HG02840 (cell line): ENCODE results near the gene GMPPA.

Experiments used
- ATAC-seq: cut with Tn5 transposase; IDR thresholded peaks from one replicate; pipeline ENCODE4 v1.9.1; 2021; ENCODE audit warnings: mild to moderate bottlenecking, moderate library complexity, moderate number of reproducible peaks; ENCODE audit not compliant: unreplicated experiment, low FRiP score

The GMPPA gene

DNA sequence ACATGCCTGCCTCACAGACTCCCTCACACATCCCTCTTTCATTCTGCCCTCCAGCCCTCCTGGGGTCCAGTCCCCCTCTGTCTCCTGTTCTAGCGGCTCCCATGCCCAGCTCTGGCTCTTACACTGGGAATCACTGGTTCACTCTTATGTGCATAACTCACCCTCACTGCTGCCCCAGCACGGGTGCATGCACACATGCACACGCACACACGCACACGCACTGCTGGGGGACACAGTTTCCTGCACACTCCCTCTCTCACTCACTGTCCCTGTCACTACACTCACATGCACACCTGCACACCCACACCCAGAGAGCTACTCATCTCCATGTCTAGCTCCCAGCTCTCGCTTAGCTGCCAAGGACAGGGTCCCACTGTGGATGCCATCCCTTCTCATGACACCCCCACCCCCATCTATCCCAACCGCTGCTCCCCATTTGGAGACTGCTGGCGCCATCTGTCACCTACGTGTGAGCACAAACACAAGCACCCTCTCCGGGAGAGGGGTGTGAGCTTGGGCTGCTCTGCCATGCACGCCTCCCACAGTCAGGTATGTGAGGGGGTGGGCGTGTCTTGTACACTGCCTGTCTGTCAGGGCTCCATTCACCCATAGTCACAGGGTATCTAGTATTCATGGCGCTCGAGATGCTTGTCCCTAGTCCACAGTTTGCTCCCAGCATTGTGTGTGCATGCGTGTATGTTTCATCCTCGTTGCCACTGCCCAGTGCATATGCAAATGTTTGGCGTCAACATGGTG is 17.4 kb downstream of the GMPPA start:
- no peak for ATAC-seq

DNA sequence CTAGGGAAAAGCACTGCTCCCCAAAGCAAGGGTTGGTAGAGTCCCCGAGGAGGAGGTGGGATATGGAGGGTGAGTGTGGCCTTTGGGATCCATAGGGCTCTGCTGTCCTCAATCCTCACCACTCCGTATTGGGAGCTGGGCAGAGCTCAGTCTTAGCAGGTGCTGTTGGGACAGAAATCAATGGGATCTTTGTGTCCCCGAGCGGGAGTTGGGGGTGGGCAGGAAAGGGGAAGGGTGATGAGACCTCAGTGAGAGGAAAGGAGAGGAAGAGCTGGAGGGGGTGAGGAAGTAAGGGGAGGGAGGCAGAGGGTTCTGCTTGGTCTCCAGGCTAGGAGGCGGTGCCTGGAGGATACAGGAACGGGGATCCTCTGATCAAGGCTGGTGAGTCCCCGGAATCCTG is 18.2 kb downstream of the GMPPA start:
- ATAC-seq: no peak

DNA sequence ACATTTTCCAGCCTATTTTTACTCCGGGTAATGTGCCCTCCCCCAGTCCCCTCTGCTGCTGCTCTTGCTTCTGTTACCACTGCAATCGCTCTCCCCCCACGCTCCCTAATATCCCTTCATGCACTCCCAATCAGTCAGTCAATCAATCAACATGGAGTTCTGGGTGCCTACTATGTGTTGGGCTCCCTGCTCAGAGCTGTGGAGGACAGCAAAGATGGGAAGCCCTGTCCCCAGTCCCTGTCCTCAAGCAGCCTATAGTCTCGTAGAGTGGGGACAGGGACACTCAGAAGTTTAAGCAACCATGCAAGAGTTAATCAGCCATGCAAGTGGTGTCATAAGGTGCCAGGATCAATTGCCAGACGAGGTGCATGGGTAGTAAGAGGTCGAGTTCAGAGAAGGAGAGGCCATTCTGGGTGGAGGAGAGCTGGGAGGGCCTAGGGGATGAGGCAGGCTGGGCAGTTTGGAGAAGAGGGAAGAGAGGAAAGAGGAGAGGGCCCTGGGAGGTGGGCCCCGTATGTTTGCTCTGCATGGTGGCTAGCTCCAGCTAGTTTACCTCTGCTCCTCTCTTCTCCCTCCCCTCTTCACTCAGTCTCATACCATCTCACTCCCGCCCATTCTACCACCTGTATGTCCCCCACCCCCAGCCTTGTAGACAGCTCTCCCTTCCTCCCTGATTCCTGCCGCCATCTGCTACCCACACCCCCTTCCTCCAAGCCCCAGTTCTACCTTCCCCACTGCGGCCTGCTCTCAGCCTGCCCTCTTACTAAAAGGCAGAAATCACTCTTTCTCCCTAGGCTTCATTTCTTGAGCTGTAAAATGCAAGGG is 19.5 kb downstream of the GMPPA start:
- no peak for ATAC-seq

DNA sequence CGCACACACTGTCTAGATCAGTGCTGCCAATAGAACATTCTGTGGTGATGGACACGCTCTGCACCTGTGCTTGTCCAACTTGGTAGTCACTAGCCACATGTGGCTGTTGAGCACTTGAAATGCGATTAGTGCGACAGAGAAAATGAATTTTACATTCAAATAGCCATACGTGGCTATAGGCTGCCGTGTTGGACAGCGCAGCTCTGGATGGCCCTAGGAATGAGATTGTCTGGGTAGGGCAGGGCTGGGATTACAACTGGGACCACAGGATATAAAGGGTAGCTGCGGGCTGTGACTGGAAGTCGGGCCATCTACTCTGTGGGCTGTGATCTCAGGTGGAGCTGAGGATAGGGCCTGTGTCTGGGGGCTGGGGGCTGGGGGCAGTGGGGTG is 20.8 kb downstream of the GMPPA start:
- no peak for ATAC-seq

DNA sequence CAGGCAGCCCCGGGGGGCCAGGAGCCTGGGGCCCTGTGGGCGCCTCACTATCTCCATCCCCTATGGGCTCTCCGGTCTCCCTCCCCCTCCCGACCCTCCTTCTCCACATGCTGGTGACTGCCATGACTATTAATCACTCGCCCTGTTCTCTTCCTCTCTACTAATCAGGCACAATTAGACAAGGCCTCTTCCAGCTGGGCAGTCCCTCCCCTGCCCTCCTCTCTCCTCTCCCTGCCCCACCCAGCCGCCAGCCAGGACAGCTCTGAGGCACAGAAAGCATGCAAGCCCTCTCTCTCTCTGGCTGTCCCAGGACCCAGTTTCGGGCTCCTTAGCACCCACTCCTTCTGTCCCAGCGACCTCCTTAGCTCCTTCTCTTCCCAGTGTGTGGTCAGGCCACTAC is 21.4 kb downstream of the GMPPA start:
- no peak for ATAC-seq

DNA sequence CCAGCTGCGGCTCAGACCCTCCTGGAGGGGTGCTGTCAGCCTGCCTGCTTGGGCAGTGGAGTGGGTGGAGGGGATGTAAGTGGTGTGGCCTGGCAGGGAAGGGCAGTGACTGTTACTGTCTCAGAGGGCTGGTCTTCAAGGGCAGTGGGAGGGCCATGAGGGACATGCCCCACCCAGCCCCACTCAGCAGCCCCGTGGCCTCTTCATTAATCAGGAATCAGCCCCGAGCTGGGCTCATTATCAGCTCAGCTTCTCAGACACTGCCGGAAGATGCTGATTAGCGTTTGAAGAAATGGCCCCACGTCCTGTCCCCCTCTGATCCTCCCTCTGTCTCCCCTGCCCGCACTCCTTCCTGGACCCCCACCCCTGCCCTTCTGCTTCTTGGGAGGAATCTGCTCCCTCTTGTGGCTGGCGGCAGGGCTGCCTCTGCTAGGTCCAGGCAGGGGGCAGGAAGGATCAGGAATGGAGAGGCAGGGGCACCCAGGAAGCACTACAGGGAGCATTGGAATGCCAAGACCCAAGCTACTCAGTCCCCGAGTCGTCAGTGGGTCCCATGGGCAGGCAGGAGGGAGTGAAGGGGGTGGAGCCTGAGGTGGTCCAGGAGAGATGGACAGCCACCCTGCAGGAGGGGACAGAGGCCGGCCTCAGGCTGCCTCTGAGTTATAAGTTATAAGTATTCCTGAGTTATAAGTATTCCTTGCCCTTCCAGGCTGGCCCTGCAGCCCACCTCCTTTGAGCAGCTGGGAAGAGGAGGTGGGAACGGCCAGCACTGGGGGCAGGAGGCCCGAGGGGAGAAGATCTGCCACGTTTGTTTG is 22.6 kb downstream of the GMPPA start:
- ATAC-seq: no peak

DNA sequence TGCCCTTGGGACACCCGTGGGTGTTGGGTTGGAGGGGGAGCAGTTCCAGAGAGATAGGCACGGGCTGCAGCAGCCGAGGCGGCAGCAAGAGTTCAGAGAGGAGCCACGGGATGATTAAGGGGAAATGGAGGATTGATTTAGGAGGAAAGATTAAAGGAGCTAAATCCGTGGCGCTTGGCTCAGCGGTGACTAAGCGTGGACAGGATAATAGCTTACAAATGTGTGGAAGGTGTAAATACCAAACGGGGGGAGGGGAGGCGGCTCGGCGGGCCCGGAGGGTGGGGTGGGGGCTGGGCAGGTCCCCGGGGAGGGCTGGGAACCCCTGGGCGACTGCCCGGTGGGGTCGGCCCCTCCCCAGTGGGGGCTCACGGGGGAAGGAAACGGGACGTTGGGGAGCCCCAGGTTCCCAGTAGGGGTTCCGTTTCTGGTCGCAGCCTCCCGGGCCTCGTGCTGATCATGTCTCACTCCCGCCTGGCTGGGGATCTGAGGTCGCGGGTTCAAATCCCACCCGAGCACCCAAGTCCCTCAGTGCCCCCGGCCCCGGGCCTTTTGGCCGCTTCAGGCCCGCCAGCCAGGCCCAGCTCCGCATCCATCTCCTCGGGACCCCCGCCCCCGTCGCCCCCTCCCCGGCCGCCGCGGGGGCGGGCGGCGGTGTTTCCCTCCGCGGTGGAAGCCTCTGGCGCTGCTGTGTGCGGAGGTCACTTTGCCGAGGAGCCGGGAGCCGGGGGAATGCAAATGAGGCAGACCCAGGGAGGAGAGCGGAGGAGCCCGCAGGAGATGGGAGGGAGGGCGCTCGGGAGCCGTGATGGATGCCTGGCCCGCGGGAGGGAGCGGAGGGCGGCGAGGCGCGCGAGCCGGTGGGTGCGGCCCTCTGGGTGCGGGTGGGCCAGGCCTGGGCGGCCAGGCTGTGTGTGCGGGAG is 23.7 kb downstream of the GMPPA start:
- ATAC-seq: no peak

DNA sequence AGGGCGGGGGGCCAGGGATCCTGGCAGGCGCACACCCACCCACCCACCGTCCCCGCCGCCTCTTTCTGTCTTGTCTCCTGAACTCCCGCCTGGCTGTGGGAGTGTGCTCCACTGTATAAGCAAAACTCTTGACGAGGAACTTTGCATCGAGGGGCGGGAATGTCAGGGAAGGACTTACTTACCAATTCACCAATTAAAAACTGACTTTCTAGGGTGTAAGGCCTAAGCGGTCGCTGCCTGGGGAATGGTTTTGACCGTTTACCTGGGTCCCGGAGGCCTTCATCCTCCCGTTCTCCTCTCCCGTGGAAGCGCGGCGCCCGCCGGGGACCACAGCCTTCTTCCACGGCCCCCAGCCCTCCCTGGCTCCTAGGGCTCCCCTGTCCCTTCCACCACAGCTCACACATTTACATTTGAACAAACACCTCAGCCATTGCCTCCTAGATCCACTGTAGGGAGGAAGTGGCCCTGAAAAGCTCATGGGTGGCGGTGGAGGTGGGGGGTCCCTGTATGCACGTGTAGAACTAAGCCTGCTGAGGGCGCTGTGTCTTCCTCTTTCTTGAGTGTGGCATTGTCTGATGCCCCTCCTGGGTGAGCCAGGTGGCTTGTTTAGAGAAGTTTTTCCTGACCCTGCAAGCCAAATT is 24.5 kb downstream of the GMPPA start:
- ATAC-seq: no peak

DNA sequence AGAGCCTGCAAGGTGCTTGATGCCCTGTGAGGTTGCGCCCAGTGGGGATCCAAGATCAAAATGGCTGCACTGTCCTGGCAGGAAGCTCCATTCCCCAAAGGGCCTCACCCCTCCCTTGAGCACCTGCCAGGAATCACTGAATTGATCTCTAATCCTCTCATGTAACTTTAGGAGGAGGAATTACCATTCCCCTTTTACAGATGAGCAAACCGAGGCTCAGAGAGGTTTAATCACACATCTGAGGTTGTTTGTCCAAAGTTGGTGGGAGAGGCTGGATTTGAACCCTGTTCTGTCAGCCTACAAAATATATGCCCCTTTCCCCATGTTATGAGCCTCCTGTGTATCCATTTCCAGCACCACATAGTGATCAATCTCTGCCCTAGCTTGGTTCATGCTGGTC is 26.1 kb downstream of the GMPPA start:
- ATAC-seq: no peak

DNA sequence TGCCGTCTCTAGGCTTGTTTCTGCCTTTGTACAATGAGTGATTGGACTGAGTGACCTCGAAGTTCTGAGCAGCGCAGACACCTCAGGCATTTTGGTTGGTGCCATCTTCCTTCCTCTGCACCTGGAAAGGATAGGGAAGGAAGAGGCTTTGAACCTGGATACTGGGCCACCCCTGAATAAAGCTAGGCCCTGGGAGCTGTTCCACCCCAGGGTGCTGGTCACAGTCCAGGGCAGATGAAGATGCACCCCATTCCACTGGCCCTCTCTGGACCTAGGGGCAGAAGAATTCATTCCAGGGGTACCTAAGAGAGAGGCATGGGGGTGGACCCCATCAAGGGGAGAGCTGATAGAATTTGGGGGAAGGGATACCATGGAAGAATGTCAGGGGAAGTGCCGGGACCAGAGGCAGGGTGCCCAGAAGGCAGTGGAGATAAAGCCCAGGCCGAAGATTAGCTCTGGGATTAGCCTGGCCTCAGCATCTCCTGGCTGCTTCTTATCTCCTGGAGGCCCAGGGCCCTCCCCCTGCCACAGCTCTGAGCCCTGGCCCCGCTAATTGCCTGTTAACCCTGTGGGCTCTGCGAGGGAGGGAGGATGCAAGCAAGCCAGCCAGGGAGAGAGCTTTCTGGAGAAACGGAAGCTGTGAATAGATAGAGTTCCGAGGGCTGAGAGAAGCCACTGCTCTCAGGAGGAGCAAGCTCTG is 27.0 kb downstream of the GMPPA start:
- ATAC-seq: no peak

DNA sequence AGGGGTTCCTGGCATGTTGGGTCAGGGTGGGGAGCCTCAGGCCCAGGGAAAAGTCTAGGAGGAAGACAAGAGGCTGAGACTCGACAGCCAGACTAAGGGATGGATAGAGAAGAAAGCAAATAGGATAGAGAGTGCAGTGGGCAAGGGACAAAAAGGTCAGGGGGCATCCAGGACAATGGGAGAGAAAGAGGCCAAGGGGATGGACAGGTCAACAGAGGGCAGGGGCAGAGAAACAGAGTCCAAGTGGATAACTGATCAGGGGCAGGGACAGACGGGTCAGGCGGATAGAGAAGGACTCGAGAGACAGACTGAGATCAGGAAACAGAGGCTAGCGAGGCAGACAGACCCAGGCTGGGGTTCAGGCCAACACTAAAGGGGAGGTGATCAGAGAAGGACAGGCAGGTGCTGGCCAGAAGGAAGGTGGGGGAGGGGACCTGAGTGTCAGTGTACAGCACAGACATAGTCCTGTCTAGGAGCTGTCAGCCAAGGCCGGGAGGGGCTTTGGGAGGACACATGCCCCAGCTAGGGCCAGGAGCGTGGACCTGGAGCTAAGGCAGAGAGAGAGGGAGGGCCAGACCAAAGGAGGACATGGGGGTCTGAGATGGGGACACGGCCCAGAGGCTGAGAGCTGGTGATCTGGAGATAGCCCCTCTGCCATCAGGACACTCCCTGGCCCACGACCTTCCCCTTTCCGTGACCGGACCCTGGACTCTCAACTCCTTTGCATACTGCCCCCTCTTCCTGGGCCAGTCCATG is 27.8 kb downstream of the GMPPA start:
- no peak for ATAC-seq

DNA sequence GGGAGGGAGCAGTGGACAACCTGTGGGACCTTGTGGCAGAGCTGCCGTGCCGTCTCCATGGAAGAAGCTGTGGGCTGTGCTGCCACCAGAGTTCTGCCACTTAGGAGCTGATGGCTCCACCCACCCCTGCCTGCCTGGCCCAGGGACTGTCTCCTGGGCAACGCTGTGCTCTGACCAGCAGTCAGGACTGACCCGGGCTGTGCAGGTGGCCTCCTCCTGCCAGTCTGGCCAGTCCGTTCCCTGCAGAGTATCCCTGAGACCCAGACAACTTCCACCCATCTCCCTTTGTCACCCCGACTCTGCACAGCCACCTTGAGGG is 28.3 kb downstream of the GMPPA start:
- ATAC-seq: no peak

DNA sequence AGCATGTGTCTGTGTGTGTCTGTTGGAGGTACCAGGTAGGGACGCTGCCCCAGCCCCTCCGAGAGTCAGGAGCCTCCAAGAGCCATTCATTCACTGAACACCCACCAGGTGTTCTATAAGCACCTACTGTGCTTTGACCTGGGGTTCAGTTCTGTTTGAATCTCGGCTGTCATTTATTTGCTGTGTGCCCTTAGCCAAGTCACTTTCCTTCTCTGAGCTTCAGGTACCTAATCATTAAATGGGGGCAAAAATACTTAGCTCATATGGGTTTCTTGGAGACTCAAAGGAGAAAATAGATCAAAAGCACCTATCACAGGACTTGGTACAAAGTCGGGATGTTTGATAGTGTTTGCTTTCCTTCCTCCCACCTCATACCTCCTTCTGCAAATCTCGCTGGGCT is 28.8 kb downstream of the GMPPA start:
- no peak for ATAC-seq

DNA sequence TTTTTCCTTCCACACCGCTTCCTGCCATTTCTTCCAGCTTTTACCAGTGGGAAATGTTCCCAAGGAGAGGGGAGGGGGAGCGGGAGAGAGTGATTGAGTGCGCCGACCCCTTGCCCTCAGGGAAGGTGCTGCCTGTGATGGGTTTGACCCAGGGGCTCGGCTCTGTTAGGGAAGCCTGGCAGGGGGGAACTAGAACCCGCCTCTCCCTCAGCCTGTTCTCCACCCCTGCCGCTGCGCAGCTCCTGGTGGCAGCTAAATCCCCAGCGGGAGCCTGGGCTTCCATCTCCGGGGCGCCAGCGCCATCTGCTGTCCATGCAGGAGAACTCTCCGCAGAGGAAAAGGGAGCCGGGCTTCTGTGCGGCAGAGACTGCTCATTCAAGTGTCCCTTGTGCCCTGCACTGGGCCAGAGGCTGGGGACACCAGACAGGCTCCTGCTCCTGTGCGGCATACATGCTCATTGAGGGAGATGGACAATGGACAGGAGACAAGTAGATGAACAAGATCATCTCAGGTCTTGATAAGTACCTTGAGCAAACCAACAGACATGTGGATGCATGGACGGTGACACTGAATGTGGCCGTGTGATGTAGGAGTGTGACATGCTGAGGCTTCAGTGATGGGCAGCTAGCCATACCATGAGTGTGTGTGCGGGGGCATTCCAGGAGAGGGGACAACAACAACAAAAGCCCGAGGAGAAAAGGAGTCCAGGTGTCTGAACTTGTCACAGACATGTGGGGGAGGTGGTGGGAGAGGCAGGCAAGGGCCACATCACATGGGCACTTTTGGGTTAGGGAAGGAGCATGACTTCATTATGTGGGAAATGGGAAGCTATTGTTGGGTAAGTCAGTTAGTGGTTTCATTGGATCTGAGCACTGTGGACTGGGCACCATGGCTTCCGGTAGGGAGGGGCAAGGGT is 31.6 kb downstream of the GMPPA start:
- peak; percentile 73 for ATAC-seq

DNA sequence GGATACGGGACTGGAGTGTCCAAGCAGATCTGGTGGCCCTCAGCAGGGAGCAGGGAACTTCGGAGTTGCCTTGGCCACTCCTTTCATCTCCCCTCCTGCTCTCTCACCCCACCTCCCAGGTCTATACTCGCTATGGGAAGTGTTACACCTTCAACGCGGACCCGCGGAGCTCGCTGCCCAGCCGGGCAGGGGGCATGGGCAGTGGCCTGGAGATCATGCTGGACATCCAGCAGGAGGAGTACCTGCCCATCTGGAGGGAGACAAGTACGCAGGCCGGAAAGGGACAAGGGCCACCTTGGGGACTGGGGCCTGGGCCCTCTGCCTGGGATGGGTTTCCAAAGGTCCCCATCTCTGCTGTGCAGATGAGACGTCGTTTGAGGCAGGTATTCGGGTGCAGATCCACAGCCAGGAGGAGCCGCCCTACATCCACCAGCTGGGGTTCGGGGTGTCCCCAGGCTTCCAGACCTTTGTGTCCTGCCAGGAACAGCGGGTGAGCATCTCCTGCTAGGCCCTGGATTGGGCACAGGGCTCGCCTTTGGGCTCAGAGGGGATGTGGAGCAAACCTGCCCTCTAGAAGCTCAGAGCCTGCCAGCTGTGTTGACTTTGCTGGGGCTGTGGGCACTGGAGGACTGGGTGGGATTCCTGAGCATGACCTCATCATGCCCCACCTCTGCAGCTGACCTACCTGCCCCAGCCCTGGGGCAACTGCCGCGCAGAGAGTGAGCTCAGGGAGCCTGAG is 33.1 kb downstream of the GMPPA start:
- no peak for ATAC-seq

DNA sequence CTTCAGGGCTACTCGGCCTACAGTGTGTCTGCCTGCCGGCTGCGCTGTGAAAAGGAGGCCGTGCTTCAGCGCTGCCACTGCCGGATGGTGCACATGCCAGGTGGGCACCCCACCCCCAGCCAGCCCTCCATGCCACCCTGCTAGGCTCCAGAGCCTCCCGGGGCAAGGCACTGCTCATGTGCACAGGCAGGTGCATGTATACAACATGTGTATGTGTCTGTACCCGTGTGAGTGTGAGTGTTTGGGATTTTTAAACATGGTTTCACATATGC is 33.6 kb downstream of the GMPPA start:
- ATAC-seq: no peak
